ENCODE results near the gene SRRM5.
A peak's percentile ranks its signal among the peaks of the same experiment; 100 is the strongest.
"Not testable (repeated sequence)": the region's sequence is repeated elsewhere in the genome, so short reads cannot be mapped to it uniquely, and the experiment has no call there.

SRRM5 gene

DNA sequence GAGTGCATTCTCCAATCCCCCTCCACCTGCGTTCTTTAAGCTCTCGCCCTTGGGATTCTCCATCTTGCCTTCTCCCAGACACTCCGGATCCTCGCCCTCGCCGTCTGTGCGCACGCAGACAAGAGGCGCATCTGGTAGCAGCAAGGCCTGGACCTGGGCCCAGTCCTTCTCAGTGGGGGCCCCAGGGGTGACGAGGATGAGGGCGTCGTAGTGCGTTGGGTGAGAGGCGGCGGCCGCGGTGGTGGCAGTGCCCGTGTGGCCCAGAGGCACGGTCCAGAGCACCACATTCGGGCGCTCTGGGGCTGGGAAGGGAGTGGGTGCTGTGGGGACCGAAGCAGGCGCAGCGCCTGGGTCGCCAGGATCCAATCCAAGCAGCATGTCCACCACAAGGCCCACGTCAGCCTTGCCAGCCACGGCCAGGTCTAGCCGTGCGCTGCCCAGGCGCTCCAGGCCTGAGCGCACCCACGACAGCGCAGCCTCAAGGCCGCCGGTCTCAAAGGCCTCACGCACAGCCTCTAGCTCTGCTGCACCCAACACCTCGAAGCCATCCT is 19.0 kb upstream of the SRRM5 start:
- DNase-seq (ENCODE audit: low spot score), result no peak

DNA sequence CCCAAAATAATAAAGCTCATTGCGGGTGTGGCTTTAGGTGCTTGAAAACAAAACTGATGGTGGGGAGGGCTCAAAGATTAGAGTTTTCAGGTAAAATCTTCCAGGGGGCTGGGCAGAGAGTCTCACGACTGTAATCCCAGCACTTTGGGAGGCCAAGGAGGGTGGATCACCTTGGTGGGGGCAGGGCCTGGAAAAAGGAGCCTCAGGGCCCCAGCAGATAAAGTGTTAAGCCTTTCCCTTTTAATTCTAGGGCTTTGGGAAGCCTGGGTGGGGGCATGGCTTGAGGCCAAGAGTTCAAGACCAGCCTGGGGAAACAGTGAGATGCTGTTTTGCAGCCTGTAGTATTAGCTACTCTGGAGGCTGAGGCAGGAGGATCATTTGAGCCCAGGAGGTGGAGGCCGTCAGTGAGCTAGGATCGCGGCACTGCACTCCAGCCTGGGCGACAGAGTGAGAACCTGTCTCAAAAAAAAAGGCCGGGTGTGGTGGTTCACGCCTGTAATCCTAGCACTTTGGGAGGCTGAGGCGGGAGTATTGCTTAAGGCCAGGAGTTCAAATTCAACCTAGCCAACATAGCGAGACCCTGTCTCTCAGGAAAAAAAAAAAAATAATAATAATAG is 17.7 kb upstream of the SRRM5 start:
- DNase-seq (ENCODE audit: low spot score), result no peak

DNA sequence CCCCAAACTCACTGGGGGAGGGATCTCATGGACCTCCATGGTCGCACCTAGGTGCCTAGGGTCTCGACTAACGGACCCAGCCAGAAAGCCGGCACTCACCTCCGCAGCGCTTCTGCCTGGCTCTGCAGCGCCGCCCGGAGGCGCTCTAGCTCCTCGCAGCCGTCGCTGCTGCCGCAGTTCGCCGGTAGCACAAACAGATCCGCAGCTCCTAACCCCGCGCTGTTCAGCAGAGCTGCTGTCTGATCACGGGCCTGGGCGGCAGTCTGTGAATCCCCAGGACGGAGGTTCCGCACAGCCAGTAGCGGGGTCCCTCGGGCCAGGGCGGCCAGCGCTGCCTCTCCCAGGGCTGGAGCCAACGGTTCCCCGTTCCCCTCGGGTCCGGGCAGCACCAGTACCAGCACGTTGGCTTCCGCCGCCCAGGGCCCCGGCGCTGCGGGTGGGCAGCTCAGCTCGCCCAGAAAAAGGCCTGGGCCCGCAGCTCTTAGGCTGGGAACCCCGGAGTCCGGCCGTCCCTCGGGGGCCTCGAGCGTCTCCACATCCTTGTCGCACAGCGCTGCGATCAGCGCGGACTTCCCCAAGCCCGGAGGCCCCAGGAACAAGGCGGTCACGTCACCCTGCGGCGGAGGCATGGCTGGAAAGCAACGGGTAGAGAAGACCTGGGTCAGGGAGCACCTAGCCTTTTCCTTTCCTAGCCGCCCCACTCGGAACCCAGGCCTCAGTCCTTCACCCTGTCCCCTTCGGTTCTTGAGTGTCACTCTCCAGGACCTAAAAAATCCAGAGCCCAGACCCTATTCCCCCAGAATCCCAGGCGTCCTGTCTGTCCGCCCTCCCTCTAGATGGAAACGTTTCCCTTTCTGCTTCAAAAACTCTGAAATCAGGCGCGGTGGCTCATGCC is 16.9 kb upstream of the SRRM5 start:
- DNase-seq (ENCODE audit: low spot score), result peak; percentile 63

DNA sequence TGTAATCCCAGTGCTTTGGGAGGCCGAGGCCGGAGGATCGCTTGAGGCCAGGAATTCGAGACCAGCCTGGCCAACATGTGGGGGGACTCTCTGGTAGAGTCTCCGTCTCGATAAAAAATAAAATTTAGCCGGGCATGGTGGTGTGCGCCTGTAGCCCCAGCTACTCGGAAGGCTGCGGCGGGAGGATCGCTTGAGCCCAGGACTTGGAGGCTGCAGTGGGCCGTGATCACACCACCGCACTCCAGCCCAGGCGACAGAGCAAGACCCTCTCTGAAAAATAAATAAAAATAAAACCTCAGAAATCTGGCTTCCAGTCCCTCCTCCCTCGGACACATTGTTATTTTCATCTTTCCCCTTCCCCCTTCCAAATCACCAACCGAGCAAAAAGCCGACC is 16.3 kb upstream of the SRRM5 start:
- no peak for DNase-seq (ENCODE audit: low spot score)

DNA sequence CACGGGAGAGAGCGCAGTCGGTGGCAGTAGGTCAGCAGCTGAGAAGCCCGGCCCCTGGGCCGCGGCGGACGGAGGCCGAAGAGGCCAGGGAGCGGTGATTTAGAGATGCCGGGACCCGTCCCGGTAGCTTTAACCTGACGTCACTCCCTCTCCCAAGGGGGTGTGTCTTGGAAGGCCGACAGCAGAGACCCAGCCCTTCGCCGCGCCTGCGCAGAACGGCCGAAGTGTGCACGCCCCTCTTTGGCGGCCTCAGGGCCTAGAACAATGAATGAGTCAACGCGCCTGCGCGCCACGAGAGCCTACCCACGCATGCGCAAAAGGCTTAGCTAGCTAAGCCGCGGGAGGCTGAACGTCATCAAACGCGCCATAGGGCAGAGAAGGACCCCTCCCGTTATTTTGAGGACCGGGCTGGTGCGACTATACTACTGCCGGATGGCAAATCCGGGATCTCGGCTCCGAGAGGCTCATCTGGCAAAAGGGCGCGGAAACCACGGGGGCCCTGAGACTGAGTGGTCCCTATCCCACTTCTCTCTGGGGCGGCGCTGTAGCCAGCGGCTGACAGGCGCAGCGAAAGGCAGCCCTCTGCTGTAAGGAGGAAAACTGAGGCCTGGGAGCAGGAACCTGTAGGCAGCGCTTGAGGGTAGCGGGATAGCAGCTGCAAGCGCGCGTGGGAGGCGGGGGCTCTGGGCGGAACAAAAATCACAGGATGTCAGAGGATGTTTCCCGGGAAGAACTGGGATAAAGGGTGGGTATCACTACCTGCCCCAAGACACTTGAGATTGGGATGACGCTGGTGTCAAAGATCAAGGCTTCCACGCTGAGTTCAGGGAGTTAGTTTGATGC is 15.7 kb upstream of the SRRM5 start, which contains the start of the genes IRGQ and ZNF576:
Gene IRGQ, minus strand, starts transcription at position 136 of the 843 bp plus-strand sequence. CDS start 796 bp downstream, outside the sequence.
Gene ZNF576, plus strand, starts transcription at position 597 of the 843 bp plus-strand sequence. CDS start 514 bp downstream, outside the sequence.
- DNase-seq (ENCODE audit: low spot score), result peak; percentile 100

DNA sequence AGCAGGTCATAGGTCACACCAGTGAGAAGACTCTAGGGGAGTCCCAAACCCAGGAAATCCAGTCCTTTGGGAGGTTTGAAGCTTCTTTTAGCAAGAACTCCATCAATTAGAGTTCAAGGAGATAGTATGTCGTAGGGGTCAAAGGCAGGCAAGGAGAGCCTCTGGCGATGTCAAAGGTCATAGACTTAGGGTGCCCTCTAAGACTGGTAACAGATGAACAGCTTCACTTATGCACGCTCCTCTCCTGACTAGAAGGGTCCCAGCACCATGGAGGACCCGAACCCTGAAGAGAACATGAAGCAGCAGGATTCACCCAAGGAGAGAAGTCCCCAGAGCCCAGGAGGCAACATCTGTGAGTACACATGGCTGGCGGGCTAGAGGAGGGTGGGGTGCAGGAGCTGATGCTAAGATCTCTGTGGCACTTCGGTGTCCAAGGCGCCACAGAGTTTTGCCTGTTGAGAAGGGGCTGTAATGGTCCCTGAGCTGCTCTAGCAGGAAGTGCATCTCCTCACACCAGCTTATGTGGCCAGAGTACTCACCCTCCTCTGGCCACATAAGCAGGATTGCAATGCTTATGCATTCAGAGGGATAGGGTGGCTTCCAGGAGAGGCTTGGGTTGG is 14.9 kb upstream of the SRRM5 start:
- no peak for DNase-seq (ENCODE audit: low spot score)

DNA sequence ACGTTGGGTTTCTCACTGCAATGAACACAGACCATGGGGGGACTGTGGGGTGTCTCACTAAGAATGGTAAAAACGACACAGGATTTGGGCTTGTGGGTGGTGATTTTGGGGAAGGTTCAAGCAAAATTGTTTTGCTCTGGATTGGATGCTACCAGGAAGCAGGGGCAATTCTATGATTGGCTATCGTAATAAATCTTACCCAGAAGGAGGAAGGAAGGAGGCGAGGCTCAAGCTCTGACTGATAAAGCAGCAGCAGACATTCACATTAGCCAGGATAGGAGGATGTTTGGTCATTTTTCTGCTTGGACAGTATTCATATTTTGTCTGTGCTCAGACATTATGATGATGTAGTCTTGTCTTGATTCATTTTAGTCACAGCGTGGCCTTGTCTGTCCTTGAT is 14.0 kb upstream of the SRRM5 start:
- no peak for DNase-seq (ENCODE audit: low spot score)

DNA sequence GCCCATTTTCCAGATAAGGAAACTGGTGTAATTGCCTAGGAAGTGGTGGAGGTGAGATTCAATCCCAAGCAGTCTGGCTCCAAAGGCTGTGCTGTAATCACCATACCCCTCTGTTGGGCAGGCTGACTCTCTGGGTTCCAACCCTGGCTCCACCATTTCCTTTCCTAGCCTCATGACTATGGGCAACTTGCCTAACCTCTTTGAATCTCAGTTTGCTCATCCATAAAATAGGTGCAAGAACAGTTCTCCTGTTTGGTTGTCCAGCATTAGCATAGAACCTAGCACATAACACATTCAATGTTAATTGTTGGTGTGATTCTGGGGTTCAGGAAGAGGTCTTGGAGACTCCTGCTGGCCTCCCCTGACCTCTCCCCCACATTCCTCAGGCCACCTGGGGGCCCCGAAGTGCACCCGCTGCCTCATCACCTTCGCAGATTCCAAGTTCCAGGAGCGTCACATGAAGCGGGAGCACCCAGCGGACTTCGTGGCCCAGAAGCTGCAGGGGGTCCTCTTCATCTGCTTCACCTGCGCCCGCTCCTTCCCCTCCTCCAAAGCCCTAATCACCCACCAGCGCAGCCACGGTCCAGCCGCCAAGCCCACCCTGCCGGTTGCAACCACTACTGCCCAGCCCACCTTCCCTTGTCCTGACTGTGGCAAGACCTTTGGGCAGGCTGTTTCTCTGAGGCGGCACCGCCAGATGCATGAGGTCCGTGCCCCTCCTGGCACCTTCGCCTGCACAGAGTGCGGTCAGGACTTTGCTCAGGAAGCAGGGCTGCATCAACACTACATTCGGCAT is 13.2 kb upstream of the SRRM5 start:
- no peak for DNase-seq (ENCODE audit: low spot score)

DNA sequence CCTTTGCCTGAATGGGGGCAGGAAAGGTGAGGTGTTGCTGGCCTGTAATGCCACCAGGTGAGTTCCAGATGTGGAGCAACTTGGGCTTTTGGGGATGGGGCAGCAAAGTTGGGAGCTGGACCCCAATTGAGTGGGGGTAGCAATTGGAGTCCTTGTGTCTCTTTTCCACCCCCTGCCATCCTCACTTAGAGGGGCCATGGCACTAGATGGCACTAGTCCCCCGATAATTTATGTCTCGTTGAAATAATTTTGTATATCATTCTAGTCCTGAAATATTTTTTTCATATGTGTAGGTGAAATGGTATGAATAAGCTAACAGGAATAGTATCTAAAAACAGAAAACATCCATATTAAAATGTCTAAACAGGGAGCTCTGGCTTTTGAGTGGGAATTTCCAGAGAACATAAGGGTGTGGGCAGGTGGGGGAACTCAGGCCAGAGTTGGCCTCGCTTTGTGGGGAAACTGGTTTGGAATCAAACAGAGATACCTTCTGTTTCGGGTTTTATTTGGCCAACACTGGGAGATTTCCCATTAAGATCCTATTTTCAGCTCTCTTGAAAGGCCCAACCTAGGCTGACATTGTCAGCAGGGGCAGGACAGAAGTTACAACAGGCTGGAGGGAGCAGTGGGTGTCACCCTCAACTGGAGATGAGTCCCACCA is 12.1 kb upstream of the SRRM5 start:
- DNase-seq (ENCODE audit: low spot score), result no peak

DNA sequence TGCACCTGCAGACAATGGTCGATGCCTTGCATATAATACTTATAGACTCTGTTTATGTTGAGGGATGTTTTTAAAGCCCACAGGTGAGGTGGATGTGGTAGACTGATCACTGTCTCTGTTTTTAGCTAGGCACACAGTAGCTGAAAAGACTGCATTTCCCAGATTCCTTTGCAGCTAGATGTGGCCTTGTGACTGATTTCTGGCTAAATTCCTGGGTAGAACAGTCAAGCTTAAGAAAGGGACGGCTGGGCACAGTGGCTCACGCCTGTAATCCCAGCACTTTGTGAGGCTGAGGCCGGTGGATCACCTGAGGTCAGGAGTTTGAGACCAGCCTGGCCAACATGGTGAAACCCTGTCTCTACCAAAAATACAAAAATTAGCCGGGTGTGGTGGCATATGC is 11.6 kb upstream of the SRRM5 start:
- not testable (repeated sequence) for DNase-seq (ENCODE audit: low spot score)

DNA sequence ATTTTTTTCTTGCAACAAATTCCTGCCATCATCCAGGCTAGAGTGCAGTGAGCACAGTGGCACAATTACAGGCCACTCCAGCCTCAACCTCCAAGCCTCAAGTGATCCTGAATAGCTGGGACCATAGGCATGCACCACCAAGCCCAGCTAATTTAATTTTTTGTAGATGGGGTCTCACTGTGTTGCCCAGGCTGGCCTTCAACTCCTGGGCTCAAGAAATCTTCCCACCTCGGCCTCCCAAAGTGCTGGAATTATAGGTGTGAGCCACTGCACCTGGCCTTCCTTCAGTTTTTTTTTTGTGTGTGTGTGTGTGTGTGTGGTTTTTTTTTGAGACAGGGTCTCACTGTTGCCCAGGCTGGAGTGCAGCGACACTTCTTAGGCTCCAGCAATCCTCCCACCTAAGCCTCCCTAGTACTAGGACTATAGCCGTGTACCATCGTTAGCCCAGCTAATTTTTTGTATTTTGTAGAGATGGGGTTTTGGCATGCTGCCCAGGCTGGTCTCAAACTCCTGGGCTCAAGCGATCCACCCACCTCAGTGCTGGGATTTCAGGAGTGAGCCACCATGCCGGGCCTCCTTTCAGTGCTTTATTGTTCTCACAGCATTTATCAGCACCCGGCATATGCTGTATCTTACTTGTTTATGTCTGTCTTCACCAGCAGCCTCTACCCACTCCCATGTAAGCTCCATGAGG is 5.9 kb upstream of the SRRM5 start:
- no peak for DNase-seq (ENCODE audit: low spot score)

DNA sequence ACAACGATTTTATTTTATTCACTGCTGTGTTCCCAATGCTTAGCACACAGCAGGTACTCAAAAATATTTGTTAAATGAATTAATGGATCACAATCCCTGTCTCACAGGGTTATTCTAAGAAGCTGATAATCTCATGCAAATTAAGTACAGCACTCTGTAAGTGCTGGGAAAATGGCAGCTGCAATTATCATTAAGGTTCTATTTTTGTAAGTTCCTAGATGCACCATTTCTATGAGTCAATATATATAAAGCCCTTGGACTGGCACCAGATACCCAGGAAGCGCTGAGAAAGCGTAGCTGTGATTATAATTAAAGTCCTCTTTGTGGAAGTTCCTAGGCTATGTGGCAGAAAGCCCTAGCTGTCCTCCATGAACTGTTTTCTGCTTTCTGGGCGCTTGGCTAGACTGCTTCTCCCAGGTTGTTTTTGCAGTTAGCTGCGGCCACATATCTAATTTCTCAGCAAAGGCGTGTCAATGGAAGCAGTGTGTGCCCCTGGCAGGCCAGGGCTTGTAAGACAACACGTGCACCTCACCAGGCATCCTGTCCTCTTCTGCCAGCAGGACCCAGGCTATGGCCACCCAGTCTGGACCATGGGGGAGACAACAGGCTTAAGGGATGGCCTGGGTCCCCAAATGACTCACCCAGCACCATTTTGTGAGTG is 5.2 kb upstream of the SRRM5 start:
- DNase-seq (ENCODE audit: low spot score), result no peak

DNA sequence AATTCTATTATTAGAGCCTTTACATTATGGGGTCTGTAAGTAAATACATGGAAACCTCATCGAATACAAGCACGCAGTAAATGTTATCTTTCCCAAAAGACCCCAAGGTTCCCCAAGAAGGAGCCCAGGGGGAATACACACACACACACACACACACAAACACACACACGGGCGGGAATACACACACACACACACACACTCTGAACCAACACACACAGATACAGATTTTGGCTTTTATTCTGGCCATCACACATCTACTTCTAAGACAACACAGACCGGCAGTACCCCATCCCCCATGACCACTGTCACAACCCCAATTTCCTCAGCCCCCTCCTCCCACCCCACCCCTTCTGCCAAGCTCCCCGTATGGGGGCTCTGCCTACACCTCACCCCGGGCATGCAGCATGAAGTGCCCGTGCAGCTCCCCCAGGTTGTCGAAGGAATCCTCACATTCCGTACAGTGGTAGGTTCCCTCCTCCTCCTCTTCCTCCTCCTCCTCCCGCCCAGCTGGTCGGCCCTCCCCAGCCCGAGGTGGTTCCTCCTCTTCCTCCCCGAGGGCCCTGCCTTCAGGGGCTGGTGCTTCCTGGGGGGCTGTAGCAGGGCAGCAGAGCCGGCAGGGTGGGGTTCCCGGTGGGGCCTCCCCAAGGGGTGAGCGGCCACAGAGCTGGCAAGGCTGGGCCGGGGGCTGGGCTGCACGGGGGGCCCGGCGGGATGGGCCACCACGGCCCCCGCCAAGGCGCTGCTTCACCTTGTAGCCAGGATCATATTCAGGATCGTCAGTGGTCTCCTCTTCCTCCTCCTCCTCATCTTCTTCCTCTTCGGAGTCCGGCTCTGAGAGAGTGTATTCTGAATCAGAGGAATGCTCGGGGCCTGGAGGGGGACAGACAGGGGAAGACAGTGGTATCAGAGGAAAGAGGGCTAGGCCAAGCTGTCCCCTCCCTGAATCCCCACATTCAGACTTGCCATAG is 4.4 kb upstream of the SRRM5 start:
- DNase-seq (ENCODE audit: low spot score), result no peak

DNA sequence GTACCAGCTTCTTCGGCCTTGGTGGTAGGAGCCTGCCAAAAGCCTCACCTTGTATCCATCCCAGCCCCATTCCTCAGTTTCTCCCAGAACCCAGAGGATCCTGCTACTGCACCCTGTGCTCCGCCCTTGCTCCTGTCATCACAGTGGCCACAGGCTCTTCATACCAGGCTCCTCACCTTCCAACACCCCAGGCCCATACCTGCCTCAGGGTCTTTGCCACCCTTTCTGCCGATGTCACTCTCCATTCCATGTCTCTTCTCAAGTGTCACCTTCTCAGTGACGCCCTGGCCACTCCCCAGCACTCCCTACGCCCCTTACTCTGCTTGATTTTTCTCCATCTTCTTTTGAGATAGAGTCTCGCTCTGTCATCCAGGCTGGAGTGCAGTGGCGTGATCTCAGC is 2.0 kb upstream of the SRRM5 start:
- no peak for DNase-seq (ENCODE audit: low spot score)

DNA sequence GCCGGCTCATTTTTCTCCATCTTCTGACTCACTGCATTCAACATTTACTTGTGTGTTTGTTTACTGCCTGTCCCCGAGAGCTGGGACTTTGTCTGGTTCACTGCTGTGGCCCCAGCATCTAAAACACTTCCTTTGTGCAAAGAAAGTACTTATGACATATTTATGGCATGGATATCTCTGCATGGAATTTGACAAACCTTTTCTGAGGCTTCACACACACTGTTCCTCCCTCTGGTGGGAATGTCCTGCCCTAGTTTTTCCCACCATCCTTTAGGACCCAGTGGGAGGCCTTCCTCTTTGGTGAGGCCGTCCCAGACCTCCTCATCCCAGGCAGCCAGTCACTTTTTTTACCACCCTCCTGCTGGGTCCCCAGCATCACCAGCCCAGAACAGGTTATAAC is 1.4 kb upstream of the SRRM5 start:
- DNase-seq (ENCODE audit: low spot score), result no peak

DNA sequence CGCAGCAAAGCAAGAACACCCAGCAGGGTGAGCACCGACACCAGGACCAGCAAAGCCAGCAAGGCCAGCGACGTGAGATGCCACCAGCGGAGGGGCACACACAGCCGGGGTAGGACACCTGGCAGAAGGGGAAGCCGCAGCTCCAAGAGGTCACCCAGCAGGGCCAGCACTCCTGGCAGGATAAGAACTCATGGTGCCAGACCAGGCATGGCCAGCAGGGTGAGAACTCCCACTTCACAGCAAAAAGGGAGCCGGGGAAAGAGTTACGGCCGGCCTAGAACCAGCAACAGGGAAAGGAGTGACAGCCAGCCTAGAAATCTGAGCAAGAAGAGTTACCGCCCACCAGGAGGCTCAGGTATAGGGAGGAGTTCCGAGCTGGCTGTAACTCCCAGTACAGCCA is 486 bp downstream of the SRRM5 start:
- no peak for DNase-seq (ENCODE audit: low spot score)

DNA sequence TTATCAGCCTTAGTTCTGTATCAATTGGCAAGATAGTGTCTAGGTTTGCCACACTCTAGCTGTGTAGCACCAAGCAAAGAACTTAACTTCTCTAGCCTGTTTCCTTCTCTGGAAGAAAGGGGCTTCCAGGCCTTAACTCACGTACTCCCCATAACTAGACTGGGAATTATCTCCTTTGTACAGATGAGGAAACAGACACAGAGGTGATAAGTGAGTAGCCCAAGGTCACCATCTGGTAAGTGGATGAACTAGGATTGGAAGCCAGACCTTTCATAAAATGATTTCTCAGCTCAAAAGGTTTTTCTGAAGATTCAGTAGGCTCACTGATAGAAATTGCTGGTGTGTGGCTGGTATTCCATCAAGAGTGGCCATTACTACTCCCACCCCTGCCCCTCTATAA is 4.4 kb downstream of the SRRM5 start:
- no peak for DNase-seq (ENCODE audit: low spot score)

DNA sequence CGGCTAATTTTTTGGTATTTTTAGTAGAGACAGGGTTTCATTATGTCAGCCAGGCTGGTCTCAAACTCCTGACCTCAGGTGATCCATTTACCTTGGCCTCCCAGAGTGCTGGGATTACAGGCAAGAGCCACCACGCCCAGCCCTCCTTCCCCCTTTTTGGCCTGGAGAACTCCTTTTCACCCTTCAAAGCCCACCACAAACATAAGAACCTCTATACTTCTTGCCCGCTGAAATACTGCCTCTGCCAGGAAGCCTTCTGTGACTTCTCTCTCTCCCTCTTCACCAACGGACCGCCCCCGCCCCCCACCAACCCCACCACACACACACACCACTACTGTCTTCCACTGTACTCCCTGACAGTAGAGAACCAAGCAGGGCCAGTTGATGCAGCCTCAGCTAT is 5.1 kb downstream of the SRRM5 start:
- DNase-seq (ENCODE audit: low spot score), result no peak
